ENCODE data around the gene MYH11.

GRCh38 chr16:15832241-15832640 is 24.6 kb downstream of the MYH11 start:
- TF ChIP-seq CTCF (IDR thresholded peaks at IDR 0.05 in 8 of 11, conservative IDR thresholded peaks at IDR 0.05 in 3 of 11) = no peak
- no peak for TF ChIP-seq POLR2A (IDR thresholded peaks at IDR 0.05)

All from spleen (tissue), 7 donors.